Epithelial cell of proximal tubule (primary cell): ENCODE results near the gene FEM1A. TPM values are rescaled to one million over a fixed set of nuclear protein-coding genes. Genes with fewer than 3 reads are reported as not detected.
A peak's percentile ranks its signal among the peaks of the same experiment; 100 is the strongest.

Source experiments
- DNase-seq: peaks from one replicate; pipeline ENCODE4 v3.0.0-alpha.2; 2011; ENCODE audit warnings: low read depth
- H3K4me3 ChIP-seq: 2 replicates; pipeline ENCODE4 v1.5.1; 2011; ENCODE audit warnings: low read depth, mild to moderate bottlenecking, low read length
- CTCF ChIP-seq: conservative IDR thresholded peaks from 2 replicates; pipeline ENCODE4 v1.5.1; 2012; ENCODE audit warnings: low read depth, mild to moderate bottlenecking, low read length
- total RNA-seq: library from RNA; depleted of rRNA; stranded (reverse); fragments of >200 nt; gene quantifications from 2 replicates; pipeline ENCODE4 v1.2.3, GENCODE V29; 2015

The FEM1A gene
- total RNA-seq, 1 donor from 2014 or later = 10.4 TPM

GRCh38 chr19:4759388-4760284 is 31.9 kb upstream of the FEM1A start:
- peak overlapping the region; percentile 55 for H3K4me3 ChIP-seq
- DNase-seq = no peak
- TF ChIP-seq CTCF = no peak

- TF ChIP-seq CTCF = no peak
- peak overlapping the region; percentile 55 for H3K4me3 ChIP-seq
- no peak for DNase-seq
These were observed 31.3 kb upstream of the FEM1A start for GRCh38 chr19:4760285-4760650.

GRCh38 chr19:4763021-4763420 is 28.5 kb upstream of the FEM1A start:
- no peak overlapping the region for H3K4me3 ChIP-seq
- TF ChIP-seq CTCF = no peak
- DNase-seq = no peak

GRCh38 chr19:4764393-4764660 is 27.2 kb upstream of the FEM1A start:
- no peak overlapping the region for H3K4me3 ChIP-seq
- TF ChIP-seq CTCF = no peak
- DNase-seq = no peak

- DNase-seq = no peak
- no peak overlapping the region for H3K4me3 ChIP-seq
- TF ChIP-seq CTCF = no peak
These were observed 22.4 kb upstream of the FEM1A start for GRCh38 chr19:4768934-4769777.

GRCh38 chr19:4772566-4772965 is 19.0 kb upstream of the FEM1A start:
- TF ChIP-seq CTCF = no peak
- DNase-seq = no peak
- no peak overlapping the region for H3K4me3 ChIP-seq
